Naive thymus-derived CD4-positive, alpha-beta T cell (primary cell): ENCODE results near the gene POLE4. TPM values are rescaled to one million over a fixed set of nuclear protein-coding genes. Genes with fewer than 3 reads are reported as not detected.

Experiments
- ATAC-seq: fragments of 150-1000 bp; cut with Tn5 transposase; 2 replicates; pipeline ENCODE4 v1.10.0; 2021; ENCODE audit warnings: mild to moderate bottlenecking, moderate library complexity
- CTCF ChIA-PET: fragments of 350-600 bp; sonication (Branson Sonifier 250); formaldehyde crosslinking; loops from one replicate; lab custom pipeline; 2021; ENCODE audit warnings: antibody characterized with exemption; lab: Charles Lee
- POLR2A ChIA-PET: fragments of 350-600 bp; sonication (Branson Sonifier 250); formaldehyde crosslinking; loops from one replicate; lab custom pipeline; 2021; ENCODE audit warnings: antibody characterized with exemption, inconsistent platforms; lab: Charles Lee
- DNase-seq, 9 donors: peaks; one replicate each; pipeline versions ENCODE4 v3.0.0 to v3.0.0-alpha.2; 2020 to 2022; ENCODE audit warnings: mixed read lengths in 1 of 9
- H3K27ac ChIP-seq: one replicate; pipeline ENCODE4 v1.7.0; 2013; ENCODE audit warnings: mild to moderate bottlenecking, low read depth, low read length, moderate library complexity
- H3K27me3 ChIP-seq, 2 donors: one replicate each; pipeline ENCODE4 v1.7.0; 2013; ENCODE audit warnings: low read length in 2 of 2, mild to moderate bottlenecking in 2 of 2, moderate library complexity in 2 of 2; ENCODE audit not compliant: control insufficient read depth in 2 of 2, insufficient read depth in 2 of 2
- H3K36me3 ChIP-seq, 3 experiments: 1 replicate in 2 of 3; 2 replicates in 1 of 3; pipeline ENCODE4 v1.7.0; 2013; ENCODE audit warnings: low read length in 3 of 3, mild to moderate bottlenecking in 3 of 3, moderate library complexity in 1 of 3; ENCODE audit not compliant: insufficient read depth in 3 of 3, control insufficient read depth in 2 of 3
- H3K4me1 ChIP-seq, 2 donors: one replicate each; pipeline ENCODE4 v1.7.0; 2013; ENCODE audit warnings: low read length in 2 of 2, mild to moderate bottlenecking in 2 of 2, moderate library complexity in 1 of 2; ENCODE audit not compliant: control insufficient read depth in 2 of 2, insufficient read depth in 2 of 2
- H3K4me3 ChIP-seq: 2 replicates; pipeline ENCODE4 v1.7.0; 2013; ENCODE audit warnings: mild to moderate bottlenecking, low read length
- H3K9me3 ChIP-seq, 3 experiments: 1 replicate in 2 of 3; 2 replicates in 1 of 3; pipeline ENCODE4 v1.7.0; 2013; ENCODE audit warnings: low read length in 3 of 3; ENCODE audit not compliant: control insufficient read depth in 2 of 3
- H3K27ac Mint-ChIP-seq, 9 donors: one replicate each; pipeline ENCODE4 v1.8.0; 2020 to 2022; ENCODE audit warnings: mixed read lengths in 9 of 9, mild to moderate bottlenecking in 8 of 9, moderate library complexity in 5 of 9, inconsistent platforms in 2 of 9
- H3K27me3 Mint-ChIP-seq, 5 donors: one replicate each; pipeline ENCODE4 v1.8.0; 2021 to 2022; ENCODE audit warnings: mixed read lengths in 5 of 5, mild to moderate bottlenecking in 1 of 5
- H3K36me3 Mint-ChIP-seq, 5 donors: one replicate each; pipeline ENCODE4 v1.8.0; 2020 to 2022; ENCODE audit warnings: mixed read lengths in 5 of 5, mild to moderate bottlenecking in 3 of 5, inconsistent platforms in 1 of 5
- H3K4me1 Mint-ChIP-seq, 7 donors: one replicate each; pipeline ENCODE4 v1.8.0; 2020 to 2022; ENCODE audit warnings: mixed read lengths in 7 of 7, mild to moderate bottlenecking in 3 of 7, inconsistent platforms in 1 of 7
- H3K4me3 Mint-ChIP-seq, 10 donors: one replicate each; pipeline ENCODE4 v1.8.0; 2020 to 2022; ENCODE audit warnings: mild to moderate bottlenecking in 10 of 10, mixed read lengths in 10 of 10, moderate library complexity in 6 of 10, inconsistent platforms in 2 of 10
- H3K9me3 Mint-ChIP-seq, 11 donors: one replicate each; pipeline ENCODE4 v1.8.0; 2020 to 2022; ENCODE audit warnings: mixed read lengths in 11 of 11, mild to moderate bottlenecking in 4 of 11, inconsistent platforms in 1 of 11, moderate library complexity in 1 of 11
- intact Hi-C, 2 donors: fragments of 100-400 bp; cut with micrococcal nuclease; formaldehyde crosslinking; loops; one replicate each; pipeline ENCODE4 v1.15.1; 2023
- polyA plus RNA-seq, 2 donors: library from polyadenylated mRNA; unstranded; fragments of 300-500 nt; fragmentation: Illumina TruSeq; gene quantifications; one replicate each; pipeline ENCODE4 v1.2.3, GENCODE V29; 2021
- total RNA-seq, 6 experiments: library from RNA in 5 of 6; stranded (reverse) in 5 of 6; gene quantifications; 1 replicate in 5 of 6; 2 replicates in 1 of 6; pipeline ENCODE4 v1.2.3 and lab custom pipeline; 2021 to 2026

The POLE4 gene
- total and polyA plus RNA-seq, 7 experiments from 2014 or later: 37.8 to 153 (median 44.5) TPM

- peaks cover 0 to 5% (median 0%) of the 10 kb centered on the region in 3 experiments for H3K36me3 ChIP-seq
- Mint-ChIP-seq H3K4me1 (peaks cover 32 to 87% (median 64%) of the 10 kb centered on the region in 7 donors), H3K4me3 (peak overlapping the region; percentile 70 to 88 (median 85)), H3K27ac (peak overlapping the region; percentile 70 to 96 (median 88)), H3K36me3 (peaks cover 7 to 67% (median 38%) of the 10 kb centered on the region in 5 donors), H3K27me3 (no peaks in the 10 kb centered on the region), H3K9me3 (peaks cover 0 to 7% (median 2%) of the 10 kb centered on the region in 11 donors)
- ChIA-PET POLR2A (interaction anchor here (0.7 kb wide), 1 partner anchor 110 kb away, joined by 3 read pairs; no protein-coding TSS in a partner anchor), CTCF (no interaction called here)
- DNase-seq (no peak), ATAC-seq (no peak)
- H3K27me3 ChIP-seq: no peaks in the 10 kb centered on the region
- peaks cover 9 to 14% of the 10 kb centered on the region in 2 donors for H3K4me1 ChIP-seq
- H3K9me3 ChIP-seq: peaks cover 0 to under 1% (median 0%) of the 10 kb centered on the region in 3 experiments
- peak overlapping the region; percentile 87 for H3K27ac ChIP-seq
- intact Hi-C loops: loop anchor here (1.0 to 10.0 kb wide), 14 partner anchors 36 to 1746 kb away; partner anchors contain the start of genes FBXO41 (in 2 of the 2), HK2 (in 2 of the 2), SEMA4F (in 2 of the 2) and ALMS1 (in 1 of the 2)
- H3K4me3 ChIP-seq: peak overlapping the region; percentile 78
Measured at GRCh38 chr2:74957886-74958273, 563 bp upstream of the POLE4 start.

DNA sequence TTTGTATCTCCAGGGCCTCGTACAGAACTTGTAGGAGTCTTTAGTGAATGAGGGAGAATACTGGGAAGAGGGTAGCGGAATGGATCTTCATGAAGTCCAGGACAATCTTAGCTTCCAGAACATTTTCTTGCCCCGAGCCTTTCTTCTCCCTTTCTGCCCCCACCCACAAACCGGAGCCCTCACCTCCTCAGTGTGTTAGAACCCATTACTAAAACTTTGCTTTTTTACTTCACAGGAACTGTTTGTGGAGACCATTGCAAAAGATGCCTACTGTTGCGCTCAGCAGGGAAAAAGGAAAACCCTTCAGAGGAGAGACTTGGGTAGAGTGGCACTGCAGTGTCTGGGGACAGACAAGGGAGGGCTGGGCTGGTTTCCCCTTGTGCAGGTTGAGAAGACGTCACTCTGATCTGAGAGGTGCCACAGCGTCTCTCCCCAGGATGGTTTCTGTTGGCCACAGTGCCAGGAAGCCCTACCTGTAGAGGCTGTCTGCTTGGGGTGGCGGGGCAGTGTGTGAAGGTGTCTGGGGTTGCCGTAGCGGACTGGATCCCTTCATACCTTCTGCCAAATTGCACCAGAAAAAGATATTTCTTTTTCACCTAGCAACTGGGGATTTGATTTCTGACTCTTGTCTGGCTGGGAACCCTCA is 786 bp downstream of the POLE4 start:
- POLR2A ChIA-PET: no interaction called here
- CTCF ChIA-PET: no interaction called here
- no peaks in the 10 kb centered on the region for H3K9me3 ChIP-seq
- H3K27ac Mint-ChIP-seq: peak overlapping the region; percentile 70 to 96 (median 89)
- no peaks in the 10 kb centered on the region for H3K27me3 Mint-ChIP-seq
- H3K9me3 Mint-ChIP-seq: peaks cover 0 to 6% (median 0%) of the 10 kb centered on the region in 11 donors
- H3K4me3 ChIP-seq: peak overlapping the region; percentile 78
- H3K27ac ChIP-seq: peak overlapping the region; percentile 87
- intact Hi-C loops: loop anchor here (2.0 to 10.0 kb wide), 5 partner anchors 37 to 1747 kb away; partner anchors contain the start of genes ALMS1 (in 1 of the 2), CCT7 (in 1 of the 2), FBXO41 (in 1 of the 2) and PRADC1 (in 1 of the 2)
- peak in 3 of 9 donors; percentile 19 to 25 (median 24) for DNase-seq
- no peaks in the 10 kb centered on the region for H3K27me3 ChIP-seq
- H3K36me3 Mint-ChIP-seq: peaks cover 12 to 69% (median 35%) of the 10 kb centered on the region in 5 donors
- ATAC-seq: no peak
- peaks cover 9 to 14% of the 10 kb centered on the region in 2 donors for H3K4me1 ChIP-seq
- H3K4me3 Mint-ChIP-seq: peak overlapping the region; percentile 70 to 88 (median 85)
- H3K4me1 Mint-ChIP-seq: peaks cover 31 to 84% (median 67%) of the 10 kb centered on the region in 7 donors
- peaks cover 0 to 5% (median 0%) of the 10 kb centered on the region in 3 experiments for H3K36me3 ChIP-seq

GRCh38 chr2:74966887-74967286 is 8.4 kb downstream of the POLE4 start:
- no peak overlapping the region for H3K4me3 ChIP-seq
- Mint-ChIP-seq H3K36me3 (peaks cover 19 to 64% (median 60%) of the 10 kb centered on the region in 5 donors), H3K27ac (peak overlapping the region; percentile 39 to 88 (median 71)), H3K4me3 (peak overlapping the region in 8 of 10 donors; percentile 44 to 72 (median 50)), H3K27me3 (no peaks in the 10 kb centered on the region), H3K4me1 (peaks cover 25 to 61% (median 52%) of the 10 kb centered on the region in 7 donors), H3K9me3 (peaks cover 0 to 24% (median 9%) of the 10 kb centered on the region in 11 donors)
- H3K27me3 ChIP-seq: no peaks in the 10 kb centered on the region
- POLR2A ChIA-PET: interaction anchor here (0.5 kb wide), 1 partner anchor 21 kb away, joined by 4 read pairs; no protein-coding TSS in a partner anchor
- ATAC-seq: no peak
- H3K9me3 ChIP-seq: peaks cover 0 to 6% (median 0%) of the 10 kb centered on the region in 3 experiments
- DNase-seq: peak in 6 of 9 donors; percentile 11 to 57 (median 36)
- peaks cover 0 to 8% (median 0%) of the 10 kb centered on the region in 3 experiments for H3K36me3 ChIP-seq
- intact Hi-C loops: no loop called here
- H3K27ac ChIP-seq: no peak overlapping the region
- CTCF ChIA-PET: no interaction called here
- H3K4me1 ChIP-seq: peaks cover 0 to 9% of the 10 kb centered on the region in 2 donors

- H3K9me3 Mint-ChIP-seq: no peaks in the 10 kb centered on the region
- intact Hi-C loops: no loop called here
Measured at GRCh38 chr2:74975016-74975415, 16.6 kb downstream of the POLE4 start.

DNA sequence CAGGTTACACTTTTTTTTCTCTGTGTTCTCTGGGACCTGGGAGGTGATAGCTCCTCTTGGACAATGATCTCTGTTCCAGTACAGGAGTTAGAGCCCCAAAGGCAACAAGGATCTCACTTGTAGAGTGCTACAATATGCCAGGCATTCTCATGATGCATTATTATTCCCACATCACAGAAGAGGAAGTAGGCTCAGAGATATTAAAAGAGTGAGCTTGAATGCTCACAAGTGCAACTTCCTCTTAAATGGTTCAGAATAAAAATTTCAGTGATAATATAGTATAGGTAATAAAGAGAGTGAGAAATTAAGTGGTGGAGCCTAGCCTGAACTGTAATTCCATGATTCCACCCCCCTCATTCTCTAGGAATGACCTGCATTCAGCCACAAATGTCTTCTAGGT is 21.4 kb downstream of the POLE4 start:
- intact Hi-C loops: no loop called here
- Mint-ChIP-seq H3K36me3 (peaks cover 0 to 51% (median 43%) of the 10 kb centered on the region in 5 donors), H3K9me3 (peaks cover 0 to 4% (median 0%) of the 10 kb centered on the region in 11 donors)

More at GRCh38 chr2:74975016-74975415, 16.6 kb downstream of the POLE4 start:
- H3K4me3 Mint-ChIP-seq: no peak overlapping the region
- Histone ChIP-seq H3K4me3 (no peak overlapping the region), H3K27me3 (no peaks in the 10 kb centered on the region), H3K4me1 (no peaks in the 10 kb centered on the region), H3K36me3 (no peaks in the 10 kb centered on the region), H3K9me3 (no peaks in the 10 kb centered on the region), H3K27ac (no peak overlapping the region)
- POLR2A ChIA-PET: no interaction called here
- CTCF ChIA-PET: interaction anchor here (0.6 kb wide), 1 partner anchor 465 kb away, joined by 3 read pairs; no protein-coding TSS in a partner anchor
- ATAC-seq: no peak
- DNase-seq: no peak
- peaks cover 0 to 52% (median 33%) of the 10 kb centered on the region in 5 donors for H3K36me3 Mint-ChIP-seq
- H3K27me3 Mint-ChIP-seq: no peaks in the 10 kb centered on the region
- no peak overlapping the region for H3K27ac Mint-ChIP-seq
- peaks cover 0 to 13% (median 8%) of the 10 kb centered on the region in 7 donors for H3K4me1 Mint-ChIP-seq

GRCh38 chr2:74982577-74982976 is 24.1 kb downstream of the POLE4 start:
- Mint-ChIP-seq H3K4me1 (peaks cover 0 to 18% (median 13%) of the 10 kb centered on the region in 7 donors), H3K27me3 (no peaks in the 10 kb centered on the region), H3K4me3 (no peak overlapping the region), H3K9me3 (peaks cover 0 to 18% (median 3%) of the 10 kb centered on the region in 11 donors), H3K27ac (no peak overlapping the region), H3K36me3 (peaks cover 0 to 49% (median 47%) of the 10 kb centered on the region in 5 donors)
- ATAC-seq (no peak), DNase-seq (no peak)
- no peak overlapping the region for H3K27ac ChIP-seq
- no peaks in the 10 kb centered on the region for H3K36me3 ChIP-seq
- no peaks in the 10 kb centered on the region for H3K9me3 ChIP-seq
- H3K4me1 ChIP-seq: no peaks in the 10 kb centered on the region
- intact Hi-C loops: no loop called here
- no peaks in the 10 kb centered on the region for H3K27me3 ChIP-seq
- POLR2A ChIA-PET: no interaction called here
- no peak overlapping the region for H3K4me3 ChIP-seq
- CTCF ChIA-PET: interaction anchor here (0.5 kb wide), 1 partner anchor 81 kb away, joined by 3 read pairs; no protein-coding TSS in a partner anchor

More for the DNA sequence above, 21.4 kb downstream of the POLE4 start:
- POLR2A ChIA-PET: interaction anchor here (0.7 kb wide), 1 partner anchor 404 kb away, joined by 3 read pairs; no protein-coding TSS in a partner anchor
- DNase-seq: no peak
- no peaks in the 10 kb centered on the region for H3K9me3 ChIP-seq
- H3K27ac ChIP-seq: no peak overlapping the region
- CTCF ChIA-PET: no interaction called here
- Mint-ChIP-seq H3K4me3 (no peak overlapping the region), H3K4me1 (peaks cover 0 to 18% (median 13%) of the 10 kb centered on the region in 7 donors), H3K27ac (peak overlapping the region in 1 of 9 donors; percentile 14), H3K27me3 (no peaks in the 10 kb centered on the region)
- no peaks in the 10 kb centered on the region for H3K4me1 ChIP-seq
- no peaks in the 10 kb centered on the region for H3K36me3 ChIP-seq
- H3K4me3 ChIP-seq: no peak overlapping the region
- no peaks in the 10 kb centered on the region for H3K27me3 ChIP-seq
- peak; percentile 40 for ATAC-seq
